Measurements from ENCODE around the gene MYO1D. TPM values are rescaled to one million over a fixed set of nuclear protein-coding genes. Genes with fewer than 3 reads are reported as not detected.
"Not testable (repeated sequence)": the region's sequence is repeated elsewhere in the genome, so short reads cannot be mapped to it uniquely, and the experiment has no call there.

Gene MYO1D
- total and polyA plus RNA-seq, 4 donors, result 22.0 to 75.8 (median 61.4) TPM

DNA sequence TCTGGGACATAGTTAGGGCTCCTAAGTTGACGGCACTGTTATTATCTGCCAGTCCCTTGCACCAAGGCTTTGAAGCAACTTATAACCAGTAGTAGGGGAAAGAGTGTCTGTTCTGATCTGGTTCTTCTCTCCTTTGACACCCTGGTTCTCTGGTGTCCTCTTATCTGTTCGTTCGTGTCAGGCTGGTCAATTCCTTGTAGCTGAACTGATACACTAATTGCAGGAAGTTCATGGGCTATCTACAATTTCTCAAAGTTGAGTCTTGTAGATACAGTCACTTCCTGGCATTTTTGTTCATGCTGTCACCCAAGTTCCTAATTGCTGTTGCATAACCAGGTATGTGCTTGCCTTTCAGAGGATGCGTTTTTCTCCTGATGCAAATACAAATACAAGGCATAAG, 17.3 kb upstream of the MYO1D start:
- ATAC-seq (ENCODE audit: insufficient read depth, low FRiP score), result no peak
- H3K4me1 ChIP-seq (ENCODE audit: control insufficient read depth in 5 of 5, insufficient read depth in 5 of 5, low read length in 5 of 5), result peaks cover 0 to 12% (median 5%) of the 10 kb centered on the region in 5 donors
- TF ChIP-seq, protein P1, sequence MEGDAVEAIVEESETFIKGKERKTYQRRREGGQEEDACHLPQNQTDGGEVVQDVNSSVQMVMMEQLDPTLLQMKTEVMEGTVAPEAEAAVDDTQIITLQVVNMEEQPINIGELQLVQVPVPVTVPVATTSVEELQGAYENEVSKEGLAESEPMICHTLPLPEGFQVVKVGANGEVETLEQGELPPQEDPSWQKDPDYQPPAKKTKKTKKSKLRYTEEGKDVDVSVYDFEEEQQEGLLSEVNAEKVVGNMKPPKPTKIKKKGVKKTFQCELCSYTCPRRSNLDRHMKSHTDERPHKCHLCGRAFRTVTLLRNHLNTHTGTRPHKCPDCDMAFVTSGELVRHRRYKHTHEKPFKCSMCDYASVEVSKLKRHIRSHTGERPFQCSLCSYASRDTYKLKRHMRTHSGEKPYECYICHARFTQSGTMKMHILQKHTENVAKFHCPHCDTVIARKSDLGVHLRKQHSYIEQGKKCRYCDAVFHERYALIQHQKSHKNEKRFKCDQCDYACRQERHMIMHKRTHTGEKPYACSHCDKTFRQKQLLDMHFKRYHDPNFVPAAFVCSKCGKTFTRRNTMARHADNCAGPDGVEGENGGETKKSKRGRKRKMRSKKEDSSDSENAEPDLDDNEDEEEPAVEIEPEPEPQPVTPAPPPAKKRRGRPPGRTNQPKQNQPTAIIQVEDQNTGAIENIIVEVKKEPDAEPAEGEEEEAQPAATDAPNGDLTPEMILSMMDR (IDR thresholded peaks at IDR 0.05; ENCODE audit: control extremely low read depth, extremely low read depth), result no peak
- no peak overlapping the region for H3K4me3 ChIP-seq
- WGBS, 2 donors, result 60 to 74% methylated on average over 4 of the region's 4 CpGs
- no peak overlapping the region for H3K9ac ChIP-seq (ENCODE audit: insufficient read depth in 1 of 2, low read length in 2 of 2)
- no peaks in the 10 kb centered on the region for H3K9me3 ChIP-seq (ENCODE audit: control insufficient read depth in 4 of 4, insufficient read depth in 3 of 4, low read length in 3 of 4)
- no peaks in the 10 kb centered on the region for H3K27me3 ChIP-seq (ENCODE audit: control insufficient read depth in 3 of 3, insufficient read depth in 3 of 3, low read length in 2 of 3)
- no peaks in the 10 kb centered on the region for H3K36me3 ChIP-seq (ENCODE audit: control insufficient read depth in 4 of 4, insufficient read depth in 4 of 4, low read length in 4 of 4)
- DNase-seq, result no peak
- no peak overlapping the region for H3K27ac ChIP-seq (ENCODE audit: low read depth in 1 of 2, low read length in 1 of 2)

DNA sequence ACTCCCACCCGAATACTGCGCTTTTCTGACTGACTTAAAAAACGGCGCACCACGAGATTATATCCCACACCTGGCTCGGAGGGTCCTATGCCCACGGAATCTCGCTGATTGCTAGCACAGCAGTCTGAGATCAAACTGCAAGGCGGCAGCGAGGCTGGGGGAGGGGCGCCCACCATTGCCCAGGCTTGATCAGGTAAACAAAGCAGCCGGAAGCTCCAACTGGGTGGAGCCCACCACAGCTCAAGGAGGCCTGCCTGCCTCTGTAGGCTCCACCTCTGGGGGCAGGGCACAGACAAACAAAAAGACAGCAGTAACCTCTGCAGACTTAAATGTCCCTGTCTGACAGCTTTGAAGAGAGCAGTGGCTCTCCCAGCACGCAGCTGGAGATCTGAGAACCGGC, 10.5 kb upstream of the MYO1D start:
- not testable (repeated sequence) for H3K36me3 ChIP-seq (ENCODE audit: control insufficient read depth in 4 of 4, insufficient read depth in 4 of 4, low read length in 4 of 4); DNase-seq; H3K27me3 ChIP-seq (ENCODE audit: control insufficient read depth in 3 of 3, insufficient read depth in 3 of 3, low read length in 2 of 3); H3K4me3 ChIP-seq; H3K4me1 ChIP-seq (ENCODE audit: control insufficient read depth in 5 of 5, insufficient read depth in 5 of 5, low read length in 5 of 5); ATAC-seq (ENCODE audit: insufficient read depth, low FRiP score); H3K9ac ChIP-seq (ENCODE audit: insufficient read depth in 1 of 2, low read length in 2 of 2); H3K27ac ChIP-seq (ENCODE audit: low read depth in 1 of 2, low read length in 1 of 2); H3K9me3 ChIP-seq (ENCODE audit: control insufficient read depth in 4 of 4, insufficient read depth in 3 of 4, low read length in 3 of 4)
- 43 to 48% methylated on average over 3 to 4 of the region's 14 CpGs for WGBS, 2 donors

DNA sequence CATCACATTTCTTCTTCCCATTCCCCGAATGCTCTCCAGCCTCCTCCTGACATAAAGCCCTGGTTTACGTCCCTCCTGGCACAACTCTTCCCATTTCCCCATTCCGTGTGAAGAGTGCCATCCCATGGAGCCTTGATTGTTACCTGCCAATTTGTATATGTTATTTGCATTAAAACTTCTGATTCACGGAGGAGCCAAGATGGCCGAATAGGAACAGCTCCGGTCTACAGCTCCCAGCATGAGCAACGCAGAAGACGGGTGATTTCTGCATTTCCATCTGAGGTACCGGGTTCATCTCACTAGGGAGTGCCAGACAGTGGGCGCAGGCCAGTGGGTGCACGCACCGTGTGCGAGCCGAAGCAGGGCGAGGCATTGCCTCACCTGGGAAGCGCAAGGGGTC, 10.0 kb upstream of the MYO1D start:
- not testable (repeated sequence) for H3K9me3 ChIP-seq (ENCODE audit: control insufficient read depth in 4 of 4, insufficient read depth in 3 of 4, low read length in 3 of 4); H3K27ac ChIP-seq (ENCODE audit: low read depth in 1 of 2, low read length in 1 of 2); ATAC-seq (ENCODE audit: insufficient read depth, low FRiP score); H3K9ac ChIP-seq (ENCODE audit: insufficient read depth in 1 of 2, low read length in 2 of 2); H3K27me3 ChIP-seq (ENCODE audit: control insufficient read depth in 3 of 3, insufficient read depth in 3 of 3, low read length in 2 of 3); H3K4me3 ChIP-seq; DNase-seq; H3K36me3 ChIP-seq (ENCODE audit: control insufficient read depth in 4 of 4, insufficient read depth in 4 of 4, low read length in 4 of 4); H3K4me1 ChIP-seq (ENCODE audit: control insufficient read depth in 5 of 5, insufficient read depth in 5 of 5, low read length in 5 of 5)
- 94 to 96% methylated on average over 8 of the region's 16 CpGs for WGBS, 2 donors

DNA sequence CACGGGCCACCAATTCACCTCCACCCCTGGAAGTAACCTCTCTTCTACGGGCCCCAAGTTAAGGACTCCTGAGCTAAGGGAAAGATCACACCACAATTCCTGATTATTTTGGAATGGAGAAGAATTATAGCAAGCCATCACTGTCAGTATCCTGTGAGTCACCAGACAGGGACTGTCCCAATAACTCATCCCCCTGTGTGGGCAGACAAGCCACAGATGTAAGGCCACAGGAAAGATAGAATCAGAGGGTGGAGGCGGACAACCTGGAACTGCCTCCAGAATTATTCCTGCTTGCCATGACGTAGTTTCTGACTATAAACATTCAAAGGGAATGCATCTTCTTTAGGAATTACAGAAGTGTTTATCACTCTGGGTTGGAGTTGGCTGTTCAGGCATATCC, 5.8 kb upstream of the MYO1D start:
- Histone ChIP-seq H3K9ac (ENCODE audit: insufficient read depth in 1 of 2, low read length in 2 of 2) (no peak overlapping the region), H3K36me3 (ENCODE audit: control insufficient read depth in 4 of 4, insufficient read depth in 4 of 4, low read length in 4 of 4) (no peaks in the 10 kb centered on the region), H3K9me3 (ENCODE audit: control insufficient read depth in 4 of 4, insufficient read depth in 3 of 4, low read length in 3 of 4) (no peaks in the 10 kb centered on the region), H3K27ac (ENCODE audit: low read depth in 1 of 2, low read length in 1 of 2) (no peak overlapping the region), H3K4me3 (no peak overlapping the region), H3K27me3 (ENCODE audit: control insufficient read depth in 3 of 3, insufficient read depth in 3 of 3, low read length in 2 of 3) (peaks cover 0 to 7% (median 6%) of the 10 kb centered on the region in 3 donors), H3K4me1 (ENCODE audit: control insufficient read depth in 5 of 5, insufficient read depth in 5 of 5, low read length in 5 of 5) (peaks cover 0 to 10% (median under 1%) of the 10 kb centered on the region in 5 donors)
- DNase-seq, result no peak
- 79 to 87% methylated on average over 4 of the region's 4 CpGs for WGBS, 2 donors
- TF ChIP-seq, protein P1 (IDR thresholded peaks at IDR 0.05; ENCODE audit: control extremely low read depth, extremely low read depth), result no peak
- ATAC-seq (ENCODE audit: insufficient read depth, low FRiP score), result no peak

DNA sequence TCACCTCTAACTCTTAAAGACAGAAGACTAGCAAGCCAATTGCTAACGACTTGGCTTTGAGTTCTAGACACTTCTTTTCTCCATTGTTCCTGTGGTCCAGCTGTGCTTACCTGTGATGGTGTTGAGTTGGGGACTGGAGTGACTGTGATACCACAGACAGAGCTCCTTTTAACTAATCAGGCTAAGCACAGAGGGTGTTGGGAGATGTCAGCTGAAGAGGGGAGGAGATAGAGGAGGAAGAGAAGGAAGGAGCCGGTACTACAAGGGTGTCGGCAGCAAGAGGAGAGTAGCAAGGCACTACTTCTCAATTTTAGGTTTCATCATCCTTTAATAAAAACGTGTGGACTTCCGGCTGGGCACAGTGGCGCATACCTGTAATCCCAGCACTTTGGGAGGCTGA, 5.1 kb upstream of the MYO1D start:
- H3K36me3 ChIP-seq (ENCODE audit: control insufficient read depth in 4 of 4, insufficient read depth in 4 of 4, low read length in 4 of 4), result no peaks in the 10 kb centered on the region
- peaks cover 0 to 16% (median 4%) of the 10 kb centered on the region in 5 donors for H3K4me1 ChIP-seq (ENCODE audit: control insufficient read depth in 5 of 5, insufficient read depth in 5 of 5, low read length in 5 of 5)
- no peak overlapping the region for H3K27ac ChIP-seq (ENCODE audit: low read depth in 1 of 2, low read length in 1 of 2)
- ATAC-seq (ENCODE audit: insufficient read depth, low FRiP score) (no peak), DNase-seq (no peak)
- TF ChIP-seq, protein P1 (IDR thresholded peaks at IDR 0.05; ENCODE audit: control extremely low read depth, extremely low read depth), result no peak
- H3K27me3 ChIP-seq (ENCODE audit: control insufficient read depth in 3 of 3, insufficient read depth in 3 of 3, low read length in 2 of 3), result peaks cover 0 to 7% (median 6%) of the 10 kb centered on the region in 3 donors
- no peak overlapping the region for H3K9ac ChIP-seq (ENCODE audit: insufficient read depth in 1 of 2, low read length in 2 of 2)
- WGBS, 2 donors, result 65 to 77% methylated on average over 6 of the region's 6 CpGs
- H3K9me3 ChIP-seq (ENCODE audit: control insufficient read depth in 4 of 4, insufficient read depth in 3 of 4, low read length in 3 of 4), result no peaks in the 10 kb centered on the region
- no peak overlapping the region for H3K4me3 ChIP-seq
